ENCODE data around the gene TGFB2. TPM values are rescaled to one million over a fixed set of nuclear protein-coding genes. Genes with fewer than 3 reads are reported as not detected.

TGFB2 gene
- total RNA-seq, 4 donors from 2014 or later: 0.40 to 1.9 (median 0.57) TPM

DNA sequence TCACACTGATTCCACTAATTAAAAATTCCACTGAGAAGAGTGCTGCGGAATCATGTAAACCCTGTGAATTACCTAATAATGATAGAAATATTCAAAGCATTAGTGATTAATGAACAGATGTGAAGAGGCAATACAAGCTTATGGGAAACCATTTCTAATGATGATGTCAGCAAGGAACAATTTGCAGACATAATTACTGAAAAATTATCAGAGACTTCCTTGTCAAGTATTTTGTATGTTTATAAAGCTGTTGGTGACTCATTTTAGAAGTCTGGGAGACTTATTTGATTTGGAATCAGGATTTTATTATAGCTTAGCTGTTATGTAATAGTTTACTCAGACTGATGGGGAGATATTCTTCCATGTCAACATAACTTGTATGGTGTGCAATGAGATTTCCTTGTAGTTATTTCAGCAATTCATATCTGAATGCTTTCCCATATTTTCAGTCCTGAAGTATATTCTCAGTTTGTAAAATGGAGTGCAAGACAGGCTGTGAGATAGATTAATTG is 135.5 kb downstream of the TGFB2 start:
- intact Hi-C loops (cut with DNase I): no loop called here
- no peaks in the 10 kb centered on the region for H3K27me3 ChIP-seq
- peak overlapping the region in 3 of 4 donors; percentile 44 to 71 (median 69) for H3K27ac ChIP-seq
- no peak for DNase-seq
- WGBS, 2 donors: 40 to 43% methylated on average over 1 of the region's 1 CpG
- H3K36me3 ChIP-seq: no peaks in the 10 kb centered on the region
- TF ChIP-seq, protein P1, sequence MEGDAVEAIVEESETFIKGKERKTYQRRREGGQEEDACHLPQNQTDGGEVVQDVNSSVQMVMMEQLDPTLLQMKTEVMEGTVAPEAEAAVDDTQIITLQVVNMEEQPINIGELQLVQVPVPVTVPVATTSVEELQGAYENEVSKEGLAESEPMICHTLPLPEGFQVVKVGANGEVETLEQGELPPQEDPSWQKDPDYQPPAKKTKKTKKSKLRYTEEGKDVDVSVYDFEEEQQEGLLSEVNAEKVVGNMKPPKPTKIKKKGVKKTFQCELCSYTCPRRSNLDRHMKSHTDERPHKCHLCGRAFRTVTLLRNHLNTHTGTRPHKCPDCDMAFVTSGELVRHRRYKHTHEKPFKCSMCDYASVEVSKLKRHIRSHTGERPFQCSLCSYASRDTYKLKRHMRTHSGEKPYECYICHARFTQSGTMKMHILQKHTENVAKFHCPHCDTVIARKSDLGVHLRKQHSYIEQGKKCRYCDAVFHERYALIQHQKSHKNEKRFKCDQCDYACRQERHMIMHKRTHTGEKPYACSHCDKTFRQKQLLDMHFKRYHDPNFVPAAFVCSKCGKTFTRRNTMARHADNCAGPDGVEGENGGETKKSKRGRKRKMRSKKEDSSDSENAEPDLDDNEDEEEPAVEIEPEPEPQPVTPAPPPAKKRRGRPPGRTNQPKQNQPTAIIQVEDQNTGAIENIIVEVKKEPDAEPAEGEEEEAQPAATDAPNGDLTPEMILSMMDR (IDR thresholded peaks at IDR 0.05): no peak
- no peak for TF ChIP-seq POLR2A (IDR thresholded peaks at IDR 0.05)
- no peaks in the 10 kb centered on the region for H3K9me3 ChIP-seq
- H3K4me1 ChIP-seq: peaks cover 0 to 21% (median 0%) of the 10 kb centered on the region in 3 donors
- no peak overlapping the region for H3K4me3 ChIP-seq

DNA sequence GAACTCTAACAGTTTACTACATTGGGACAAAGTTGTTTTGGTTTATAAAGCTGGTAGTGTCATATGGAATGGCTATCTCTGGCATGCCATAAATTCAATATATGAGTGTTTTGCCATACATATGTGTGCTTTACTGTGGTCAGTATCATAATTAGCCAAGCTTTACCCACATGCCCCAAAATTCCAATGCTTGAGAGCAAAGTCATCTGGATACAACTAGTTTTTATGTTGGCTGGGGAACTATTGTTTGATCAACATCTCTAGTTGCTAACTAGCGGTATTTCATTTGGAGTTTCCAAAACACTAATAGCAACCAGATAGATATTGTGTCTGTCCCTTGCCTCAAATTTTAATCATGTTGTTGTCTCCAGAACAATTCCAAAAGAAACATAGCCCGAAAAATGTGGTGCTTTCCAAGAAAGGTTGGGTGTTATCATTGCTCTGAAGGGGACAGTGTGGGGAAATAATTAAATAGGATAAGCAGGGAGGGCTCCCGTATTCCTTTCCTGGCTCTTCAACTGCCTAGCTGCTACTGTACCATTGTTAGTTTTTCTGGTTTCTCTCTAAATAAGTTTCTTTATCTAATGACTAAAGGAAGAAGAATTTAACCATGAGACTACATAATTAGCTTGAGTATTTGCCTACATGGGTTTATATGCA is 136.1 kb downstream of the TGFB2 start:
- Histone ChIP-seq H3K27me3 (no peaks in the 10 kb centered on the region), H3K4me1 (peaks cover 0 to 21% (median 0%) of the 10 kb centered on the region in 3 donors), H3K27ac (peak overlapping the region in 3 of 4 donors; percentile 5 to 69 (median 23)), H3K4me3 (no peak overlapping the region), H3K9me3 (no peaks in the 10 kb centered on the region), H3K36me3 (no peaks in the 10 kb centered on the region)
- no peak for TF ChIP-seq POLR2A (IDR thresholded peaks at IDR 0.05)
- TF ChIP-seq, protein P1 (IDR thresholded peaks at IDR 0.05): no peak
- intact Hi-C loops (cut with DNase I): no loop called here
- DNase-seq: no peak
- WGBS, 2 donors: 62 to 70% methylated on average over 3 of the region's 3 CpGs

DNA sequence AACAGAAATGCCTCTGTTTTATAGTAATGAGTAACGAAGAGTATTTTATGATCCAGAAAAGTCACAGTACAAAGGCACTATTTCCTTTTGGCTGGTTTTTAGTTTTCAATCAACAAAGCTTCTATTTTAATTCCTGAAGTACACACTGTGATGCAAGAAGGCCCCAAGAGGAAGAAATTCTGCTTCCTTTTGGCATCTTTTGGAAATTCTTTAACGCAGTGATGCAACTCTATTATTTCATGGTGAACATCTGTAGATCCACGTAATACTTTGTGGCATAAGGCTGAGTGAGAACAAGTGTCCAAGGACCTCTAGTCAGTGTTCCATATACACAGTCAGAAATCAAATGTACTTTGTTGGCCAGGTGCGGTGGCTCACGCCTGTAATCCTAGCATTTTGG is 137.5 kb downstream of the TGFB2 start:
- Histone ChIP-seq H3K36me3 (no peaks in the 10 kb centered on the region), H3K27ac (peak overlapping the region in 1 of 4 donors; percentile 43), H3K4me1 (peaks cover 0 to 21% (median 0%) of the 10 kb centered on the region in 3 donors), H3K27me3 (no peaks in the 10 kb centered on the region), H3K4me3 (no peak overlapping the region), H3K9me3 (no peaks in the 10 kb centered on the region)
- TF ChIP-seq, protein P1 (IDR thresholded peaks at IDR 0.05): no peak
- no peak for TF ChIP-seq POLR2A (IDR thresholded peaks at IDR 0.05)
- intact Hi-C loops (cut with DNase I): no loop called here
- DNase-seq: no peak
- 27 to 68% methylated on average over 3 to 5 of the region's 5 CpGs for WGBS, 2 donors

DNA sequence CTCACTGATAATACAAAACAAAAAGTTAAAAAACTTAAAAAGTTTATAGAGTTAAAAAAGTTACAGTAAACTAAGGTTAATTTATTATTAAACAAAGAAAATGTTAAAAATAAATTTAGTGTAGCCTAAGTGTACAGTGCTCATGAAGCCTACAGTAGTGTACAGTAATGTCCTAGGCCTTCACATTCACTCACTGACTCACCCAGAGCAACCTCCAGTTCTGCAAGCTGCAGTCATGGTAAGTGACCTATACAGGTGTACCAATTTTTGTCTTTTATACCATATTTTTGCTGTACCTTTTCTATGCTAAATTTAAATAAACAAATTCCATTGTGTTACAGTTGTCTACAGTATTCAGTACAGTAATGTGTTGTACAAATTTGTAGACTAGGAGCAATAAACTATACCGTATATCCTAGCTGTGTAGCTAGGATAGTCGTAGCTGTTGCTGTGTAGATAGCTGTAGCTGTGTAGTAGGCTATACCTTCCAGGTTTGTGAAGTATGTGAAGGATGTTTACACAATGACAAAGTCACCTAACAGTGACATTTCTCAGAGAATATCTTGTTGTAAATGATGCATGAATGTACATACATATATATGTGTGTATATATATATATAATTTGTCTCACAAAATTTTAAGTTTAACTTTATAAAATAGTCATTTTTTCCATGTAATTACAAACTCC is 140.2 kb downstream of the TGFB2 start:
- no peak overlapping the region for H3K4me3 ChIP-seq
- H3K4me1 ChIP-seq: peaks cover 0 to 17% (median 0%) of the 10 kb centered on the region in 3 donors
- H3K27me3 ChIP-seq: no peaks in the 10 kb centered on the region
- no peaks in the 10 kb centered on the region for H3K36me3 ChIP-seq
- H3K27ac ChIP-seq: no peak overlapping the region
- TF ChIP-seq POLR2A (IDR thresholded peaks at IDR 0.05): no peak
- TF ChIP-seq, protein P1 (IDR thresholded peaks at IDR 0.05): no peak
- no peak for DNase-seq
- no peaks in the 10 kb centered on the region for H3K9me3 ChIP-seq
- intact Hi-C loops (cut with DNase I): no loop called here
- 85 to 98% methylated on average over 2 of the region's 2 CpGs for WGBS, 2 donors

DNA sequence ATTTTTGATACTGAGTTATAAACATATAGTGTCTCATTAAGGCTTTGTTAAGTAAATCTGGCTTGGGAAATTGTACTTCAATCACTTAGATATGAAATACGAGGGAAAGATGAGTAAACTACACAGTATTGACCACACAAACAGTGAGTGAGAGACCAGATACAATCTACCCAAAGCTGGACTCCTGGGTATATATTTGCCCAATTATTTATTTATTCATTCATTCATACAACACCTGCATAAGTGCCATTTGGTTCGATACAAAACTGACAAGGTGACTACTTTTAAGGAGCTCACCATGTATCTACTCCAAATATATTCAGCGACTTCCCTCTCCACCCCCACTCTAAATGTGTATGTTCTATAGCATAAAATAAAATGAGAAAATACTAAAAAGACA is 143.4 kb downstream of the TGFB2 start:
- Histone ChIP-seq H3K4me3 (no peak overlapping the region), H3K4me1 (peaks cover 0 to 4% (median 0%) of the 10 kb centered on the region in 3 donors), H3K9me3 (no peaks in the 10 kb centered on the region), H3K36me3 (no peaks in the 10 kb centered on the region), H3K27ac (no peak overlapping the region), H3K27me3 (no peaks in the 10 kb centered on the region)
- intact Hi-C loops (cut with DNase I): no loop called here
- TF ChIP-seq, protein P1 (IDR thresholded peaks at IDR 0.05): no peak
- no peak for TF ChIP-seq POLR2A (IDR thresholded peaks at IDR 0.05)
- no peak for DNase-seq
- WGBS, 2 donors: 87 to 88% methylated on average over 3 of the region's 3 CpGs
